Transverse colon (tissue), 4 donors: ENCODE data around the gene SLC3A2.

ENCODE experiments used
- CTCF ChIP-seq, 5 experiments: fragments of 200-600 bp in 3 of 5; fragments of 450-650 bp in 2 of 5; sonication (generic) in 3 of 5; IDR thresholded peaks; 1 replicate in 2 of 5; 2 replicates in 3 of 5; pipeline ENCODE4 v1.5.1; 2016 to 2017; ENCODE audit warnings: antibody characterized with exemption in 5 of 5, inconsistent platforms in 3 of 5, mild to moderate bottlenecking in 2 of 5, moderate library complexity in 1 of 5
- POLR2A ChIP-seq: fragments of 450-650 bp; IDR thresholded peaks from one replicate; pipeline ENCODE4 v1.6.1; 2016; ENCODE audit warnings: antibody characterized with exemption, mild to moderate bottlenecking, moderate library complexity
- POLR2AphosphoS5 ChIP-seq, 3 donors: sonication (generic); formaldehyde crosslinking; IDR thresholded peaks; one replicate each; pipeline ENCODE4 v1.6.1; 2016; ENCODE audit warnings: antibody characterized with exemption in 3 of 3

GRCh38 chr11:62896049-62896448 is 15.4 kb downstream of the SLC3A2 start:
- no peak for TF ChIP-seq POLR2A
- no peak for TF ChIP-seq CTCF (IDR thresholded peaks at IDR 0.05)
- TF ChIP-seq POLR2AphosphoS5 (IDR thresholded peaks at IDR 0.05): no peak
